Measurements from ENCODE around the gene CEMIP2.
A peak's percentile ranks its signal among the peaks of the same experiment; 100 is the strongest.

Gene CEMIP2

DNA sequence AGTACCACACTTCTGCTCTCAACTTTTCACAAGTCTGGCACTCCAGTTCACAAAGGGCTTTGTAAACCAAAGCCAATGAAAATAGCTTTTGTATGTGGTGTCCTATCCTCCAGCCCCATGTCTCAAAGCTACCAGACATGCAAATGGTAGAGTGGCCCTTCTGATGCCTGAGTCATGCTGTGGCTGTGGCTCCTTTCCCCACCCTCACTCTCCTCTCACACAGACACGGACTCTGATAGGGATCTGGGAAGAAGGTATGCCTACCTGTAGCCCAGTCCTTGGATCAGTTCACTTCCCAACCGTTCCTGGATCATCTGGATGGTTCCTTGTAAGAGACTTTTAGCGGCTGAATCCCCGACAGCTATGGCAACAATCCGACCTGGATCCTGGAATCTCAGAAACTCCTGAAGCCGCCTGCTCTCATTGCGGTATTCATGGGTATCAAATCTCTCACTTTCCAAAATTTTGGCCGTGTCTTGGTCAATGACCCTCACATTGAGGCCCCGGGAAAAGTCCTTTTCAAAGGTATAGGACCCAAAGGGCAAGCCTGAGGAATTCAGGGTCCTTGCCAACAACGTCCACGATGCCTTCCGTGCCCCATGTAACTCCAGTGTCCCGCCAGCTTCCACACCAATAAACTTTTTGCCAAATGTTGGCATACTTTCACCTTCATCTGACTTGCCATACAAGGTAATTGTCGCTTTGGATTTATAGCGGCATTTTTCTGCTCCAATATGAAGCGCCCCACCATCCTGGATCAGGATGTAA lies 23.4 kb downstream of the CEMIP2 start:
- Histone ChIP-seq H3K27ac (ENCODE audit: insufficient read depth in 1 of 2, low read depth in 1 of 2, low read length in 2 of 2, poor library complexity in 1 of 2, severe bottlenecking in 2 of 2) (no peak overlapping the region), H3K4me3 (ENCODE audit: control insufficient read depth in 1 of 7, extremely low read depth in 1 of 7, insufficient read depth in 4 of 7, low read depth in 2 of 7, low read length in 6 of 7) (no peak overlapping the region), H3K27me3 (replicated peaks in 2 of 5; ENCODE audit: control insufficient read depth in 4 of 5, insufficient read depth in 5 of 5, low read length in 4 of 5) (no peaks in the 10 kb centered on the region), H3K36me3 (ENCODE audit: control insufficient read depth in 4 of 4, insufficient read depth in 4 of 4, low read length in 3 of 4) (peaks cover 0 to 7% (median 2%) of the 10 kb centered on the region in 4 experiments), H3K9me3 (ENCODE audit: control extremely low read depth in 1 of 5, control insufficient read depth in 4 of 5, insufficient read depth in 2 of 5, low read depth in 1 of 5, low read length in 4 of 5) (no peaks in the 10 kb centered on the region), H3K4me1 (ENCODE audit: control extremely low read depth in 1 of 4, control insufficient read depth in 4 of 4, insufficient read depth in 4 of 4, low read length in 3 of 4) (peaks cover 18 to 47% (median 26%) of the 10 kb centered on the region in 4 experiments)
- 97% methylated on average over 16 of the region's 16 CpGs for WGBS (ENCODE audit: insufficient coverage)
- POLR2A ChIA-PET, result interaction anchor here (1.0 kb wide), 1 partner anchor 12 kb away, joined by 3 read pairs; no protein-coding TSS in a partner anchor
- DNase-seq, result no peak
- CTCF ChIA-PET, result no interaction called here

DNA sequence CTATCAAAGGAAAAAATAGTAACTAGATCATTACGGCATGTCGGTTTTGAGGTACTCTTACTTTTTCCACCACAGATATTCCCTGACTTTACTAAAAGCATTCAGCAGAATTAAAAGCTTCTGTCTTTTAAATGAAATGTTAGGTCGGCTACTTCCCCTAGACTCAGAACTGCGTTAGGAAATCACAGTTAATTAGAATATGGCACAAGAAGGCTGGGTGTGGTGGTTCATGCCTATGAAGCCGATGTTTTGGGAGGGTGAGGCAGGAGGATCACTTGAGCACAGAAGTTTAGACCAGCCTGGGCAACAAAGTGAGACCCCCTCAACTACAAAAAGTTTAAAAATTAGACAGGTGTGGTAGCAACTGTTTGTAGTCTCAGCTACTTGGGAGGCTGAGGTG lies 24.4 kb downstream of the CEMIP2 start:
- ChIA-PET CTCF (interaction anchor here (1.0 kb wide), 1 partner anchor 23 kb away, joined by 4 read pairs; no protein-coding TSS in a partner anchor), POLR2A (interaction anchor here (1.0 kb wide), 1 partner anchor 13 kb away, joined by 3 read pairs; no protein-coding TSS in a partner anchor)
- peaks cover 18 to 47% (median 26%) of the 10 kb centered on the region in 4 experiments for H3K4me1 ChIP-seq (ENCODE audit: control extremely low read depth in 1 of 4, control insufficient read depth in 4 of 4, insufficient read depth in 4 of 4, low read length in 3 of 4)
- H3K4me3 ChIP-seq (ENCODE audit: control insufficient read depth in 1 of 7, extremely low read depth in 1 of 7, insufficient read depth in 4 of 7, low read depth in 2 of 7, low read length in 6 of 7), result no peak overlapping the region
- 96% methylated on average over 4 of the region's 5 CpGs for WGBS (ENCODE audit: insufficient coverage)
- no peaks in the 10 kb centered on the region for H3K9me3 ChIP-seq (ENCODE audit: control extremely low read depth in 1 of 5, control insufficient read depth in 4 of 5, insufficient read depth in 2 of 5, low read depth in 1 of 5, low read length in 4 of 5)
- H3K27me3 ChIP-seq (replicated peaks in 2 of 5; ENCODE audit: control insufficient read depth in 4 of 5, insufficient read depth in 5 of 5, low read length in 4 of 5), result no peaks in the 10 kb centered on the region
- H3K27ac ChIP-seq (ENCODE audit: insufficient read depth in 1 of 2, low read depth in 1 of 2, low read length in 2 of 2, poor library complexity in 1 of 2, severe bottlenecking in 2 of 2), result no peak overlapping the region
- DNase-seq, result no peak
- peaks cover 0 to 7% (median 2%) of the 10 kb centered on the region in 4 experiments for H3K36me3 ChIP-seq (ENCODE audit: control insufficient read depth in 4 of 4, insufficient read depth in 4 of 4, low read length in 3 of 4)

DNA sequence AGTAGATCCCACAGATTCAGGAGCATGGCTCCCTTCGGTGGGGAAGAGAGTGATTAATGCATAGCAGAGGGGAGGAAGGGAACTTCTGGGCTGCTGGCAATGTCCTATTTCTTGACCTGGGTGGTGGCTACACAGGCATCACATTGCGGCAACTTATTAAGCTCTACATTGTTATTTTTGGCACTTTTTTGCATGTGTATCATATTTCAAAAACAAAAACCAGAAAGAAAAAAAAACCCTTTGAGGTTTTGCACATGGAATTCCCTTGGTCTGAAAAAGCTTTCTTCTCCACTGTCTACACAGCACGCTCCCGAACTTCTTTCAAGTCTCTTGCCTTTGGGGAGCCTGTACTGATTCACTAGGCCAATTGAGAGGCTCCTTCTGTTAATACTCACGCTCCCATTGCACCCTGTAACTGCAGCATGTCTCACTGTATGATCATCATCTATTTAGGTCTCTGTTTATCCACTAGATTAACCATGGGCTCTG lies 25.1 kb downstream of the CEMIP2 start:
- peaks cover 0 to 9% (median 2%) of the 10 kb centered on the region in 4 experiments for H3K36me3 ChIP-seq (ENCODE audit: control insufficient read depth in 4 of 4, insufficient read depth in 4 of 4, low read length in 3 of 4)
- H3K27me3 ChIP-seq (replicated peaks in 2 of 5; ENCODE audit: control insufficient read depth in 4 of 5, insufficient read depth in 5 of 5, low read length in 4 of 5), result no peaks in the 10 kb centered on the region
- WGBS (ENCODE audit: insufficient coverage), result 75% methylated on average over 4 of the region's 5 CpGs
- POLR2A ChIA-PET, result no interaction called here
- H3K9me3 ChIP-seq (ENCODE audit: control extremely low read depth in 1 of 5, control insufficient read depth in 4 of 5, insufficient read depth in 2 of 5, low read depth in 1 of 5, low read length in 4 of 5), result no peaks in the 10 kb centered on the region
- CTCF ChIA-PET, result interaction anchor here (1.0 kb wide), 1 partner anchor 23 kb away, joined by 4 read pairs; no protein-coding TSS in a partner anchor
- H3K27ac ChIP-seq (ENCODE audit: insufficient read depth in 1 of 2, low read depth in 1 of 2, low read length in 2 of 2, poor library complexity in 1 of 2, severe bottlenecking in 2 of 2), result no peak overlapping the region
- peaks cover 14 to 41% (median 22%) of the 10 kb centered on the region in 4 experiments for H3K4me1 ChIP-seq (ENCODE audit: control extremely low read depth in 1 of 4, control insufficient read depth in 4 of 4, insufficient read depth in 4 of 4, low read length in 3 of 4)
- H3K4me3 ChIP-seq (ENCODE audit: control insufficient read depth in 1 of 7, extremely low read depth in 1 of 7, insufficient read depth in 4 of 7, low read depth in 2 of 7, low read length in 6 of 7), result no peak overlapping the region
- DNase-seq, result no peak

DNA sequence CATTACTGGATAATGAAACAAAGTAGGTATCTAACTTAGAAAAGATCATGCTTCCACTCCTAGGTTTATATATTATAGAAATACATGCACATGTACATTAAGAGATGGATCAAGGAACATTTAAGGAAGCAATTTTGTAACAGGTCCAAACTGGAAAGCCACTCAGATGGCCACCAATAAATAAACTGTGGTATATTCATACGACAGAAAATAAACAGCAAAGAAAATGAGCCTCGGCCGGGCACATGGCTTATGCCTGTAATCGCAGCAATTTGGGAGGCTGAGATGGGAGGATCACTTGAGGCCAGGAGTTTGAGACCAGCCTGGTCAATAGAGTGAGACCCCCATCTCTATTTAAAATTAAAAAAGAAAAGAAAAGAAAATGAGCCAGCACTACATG lies 25.6 kb downstream of the CEMIP2 start:
- peaks cover 0 to 9% (median 2%) of the 10 kb centered on the region in 4 experiments for H3K36me3 ChIP-seq (ENCODE audit: control insufficient read depth in 4 of 4, insufficient read depth in 4 of 4, low read length in 3 of 4)
- WGBS (ENCODE audit: insufficient coverage), result no CpG with 5 or more reads among the region's 4 CpGs
- peak overlapping the region; percentile 13 to 77 for H3K27ac ChIP-seq (ENCODE audit: insufficient read depth in 1 of 2, low read depth in 1 of 2, low read length in 2 of 2, poor library complexity in 1 of 2, severe bottlenecking in 2 of 2)
- no peaks in the 10 kb centered on the region for H3K9me3 ChIP-seq (ENCODE audit: control extremely low read depth in 1 of 5, control insufficient read depth in 4 of 5, insufficient read depth in 2 of 5, low read depth in 1 of 5, low read length in 4 of 5)
- H3K4me3 ChIP-seq (ENCODE audit: control insufficient read depth in 1 of 7, extremely low read depth in 1 of 7, insufficient read depth in 4 of 7, low read depth in 2 of 7, low read length in 6 of 7), result peak overlapping the region in 1 of 7 experiments; percentile 66
- peaks cover 9 to 35% (median 17%) of the 10 kb centered on the region in 4 experiments for H3K4me1 ChIP-seq (ENCODE audit: control extremely low read depth in 1 of 4, control insufficient read depth in 4 of 4, insufficient read depth in 4 of 4, low read length in 3 of 4)
- ChIA-PET CTCF (interaction anchor here (1.0 to 1.4 kb wide), 2 partner anchors 56 to 138 kb away, joined by 3 read pairs; no protein-coding TSS in a partner anchor), POLR2A (no interaction called here)
- no peaks in the 10 kb centered on the region for H3K27me3 ChIP-seq (replicated peaks in 2 of 5; ENCODE audit: control insufficient read depth in 4 of 5, insufficient read depth in 5 of 5, low read length in 4 of 5)
- no peak for DNase-seq

DNA sequence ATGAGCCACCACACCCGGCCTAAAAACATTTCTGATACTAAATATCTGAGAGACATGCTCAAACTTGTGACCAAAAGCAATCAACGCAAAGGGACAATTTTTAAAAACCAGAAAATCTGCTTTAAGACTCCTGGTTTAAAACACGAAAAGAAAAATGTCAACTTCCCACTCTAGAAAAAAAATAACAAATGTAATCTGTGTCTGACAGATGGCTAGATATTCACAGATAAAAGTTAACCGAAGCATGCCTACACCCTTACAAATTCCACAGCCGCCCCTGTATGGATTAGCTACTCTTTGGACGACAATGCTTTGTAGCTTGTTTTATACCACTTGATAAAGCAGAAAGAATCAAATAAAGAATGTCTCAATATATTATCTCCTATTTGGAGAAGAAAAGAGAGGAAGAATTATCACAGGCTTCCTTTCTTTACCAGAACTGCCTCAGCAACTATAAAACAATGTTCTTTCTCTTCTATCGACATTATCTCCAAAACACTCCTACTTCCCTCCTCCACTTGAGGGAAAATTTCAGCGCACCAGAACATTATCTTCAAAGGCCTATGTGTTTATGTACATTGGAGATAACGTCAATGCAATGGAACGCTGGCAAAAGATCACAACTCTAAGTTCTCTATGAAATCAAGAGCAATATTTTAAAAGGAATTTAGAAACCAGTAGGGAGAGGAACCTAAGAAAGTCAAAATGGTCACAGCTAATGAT lies 26.2 kb downstream of the CEMIP2 start:
- 58% methylated on average over 2 of the region's 10 CpGs for WGBS (ENCODE audit: insufficient coverage)
- ChIA-PET CTCF (interaction anchor here (1.0 to 1.4 kb wide), 2 partner anchors 56 to 138 kb away, joined by 3 read pairs; no protein-coding TSS in a partner anchor), POLR2A (no interaction called here)

DNA sequence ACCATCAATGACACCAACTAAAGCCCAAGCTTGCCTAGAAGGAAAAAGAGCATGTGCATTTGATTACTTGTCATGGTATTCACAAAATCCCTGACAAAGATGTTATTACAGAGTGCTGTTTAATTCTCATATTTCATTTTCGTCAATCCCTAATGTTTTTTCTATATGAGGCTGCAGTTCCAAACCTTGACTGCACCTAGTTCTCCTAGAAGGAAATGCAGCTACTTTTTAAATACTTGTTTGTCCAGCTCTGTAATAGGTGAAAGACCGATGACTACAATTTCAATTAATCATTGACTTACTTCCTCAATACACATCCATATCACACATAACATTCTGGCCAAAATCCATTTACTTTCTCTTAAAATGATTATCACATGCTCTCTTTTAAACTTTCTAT lies 28.1 kb downstream of the CEMIP2 start:
- peak in 2 of 3 donors; percentile 13 to 50 for DNase-seq
- Histone ChIP-seq H3K36me3 (ENCODE audit: control insufficient read depth in 4 of 4, insufficient read depth in 4 of 4, low read length in 3 of 4) (peaks cover 0 to 18% (median 3%) of the 10 kb centered on the region in 4 experiments), H3K9me3 (ENCODE audit: control extremely low read depth in 1 of 5, control insufficient read depth in 4 of 5, insufficient read depth in 2 of 5, low read depth in 1 of 5, low read length in 4 of 5) (no peaks in the 10 kb centered on the region), H3K4me1 (ENCODE audit: control extremely low read depth in 1 of 4, control insufficient read depth in 4 of 4, insufficient read depth in 4 of 4, low read length in 3 of 4) (peaks cover 3 to 22% (median 11%) of the 10 kb centered on the region in 4 experiments), H3K4me3 (ENCODE audit: control insufficient read depth in 1 of 7, extremely low read depth in 1 of 7, insufficient read depth in 4 of 7, low read depth in 2 of 7, low read length in 6 of 7) (no peak overlapping the region), H3K27me3 (replicated peaks in 2 of 5; ENCODE audit: control insufficient read depth in 4 of 5, insufficient read depth in 5 of 5, low read length in 4 of 5) (no peaks in the 10 kb centered on the region), H3K27ac (ENCODE audit: insufficient read depth in 1 of 2, low read depth in 1 of 2, low read length in 2 of 2, poor library complexity in 1 of 2, severe bottlenecking in 2 of 2) (no peak overlapping the region)
- 62% methylated on average over 2 of the region's 2 CpGs for WGBS (ENCODE audit: insufficient coverage)
- POLR2A ChIA-PET, result no interaction called here
- CTCF ChIA-PET, result interaction anchor here (1.0 to 1.9 kb wide), 4 partner anchors 12 to 26 kb away, joined by 3 to 8 read pairs (median 6); no protein-coding TSS in a partner anchor

More for the DNA sequence above, 26.2 kb downstream of the CEMIP2 start:
- DNase-seq, result peak; percentile 57 to 78 (median 58)
- H3K27ac ChIP-seq (ENCODE audit: insufficient read depth in 1 of 2, low read depth in 1 of 2, low read length in 2 of 2, poor library complexity in 1 of 2, severe bottlenecking in 2 of 2), result peak overlapping the region; percentile 13 to 77
- H3K27me3 ChIP-seq (replicated peaks in 2 of 5; ENCODE audit: control insufficient read depth in 4 of 5, insufficient read depth in 5 of 5, low read length in 4 of 5), result no peaks in the 10 kb centered on the region
- H3K4me3 ChIP-seq (ENCODE audit: control insufficient read depth in 1 of 7, extremely low read depth in 1 of 7, insufficient read depth in 4 of 7, low read depth in 2 of 7, low read length in 6 of 7), result peak overlapping the region in 5 of 7 experiments; percentile 11 to 66 (median 50)
- H3K9me3 ChIP-seq (ENCODE audit: control extremely low read depth in 1 of 5, control insufficient read depth in 4 of 5, insufficient read depth in 2 of 5, low read depth in 1 of 5, low read length in 4 of 5), result no peaks in the 10 kb centered on the region
- peaks cover 0 to 9% (median 2%) of the 10 kb centered on the region in 4 experiments for H3K36me3 ChIP-seq (ENCODE audit: control insufficient read depth in 4 of 4, insufficient read depth in 4 of 4, low read length in 3 of 4)
- peaks cover 5 to 29% (median 12%) of the 10 kb centered on the region in 4 experiments for H3K4me1 ChIP-seq (ENCODE audit: control extremely low read depth in 1 of 4, control insufficient read depth in 4 of 4, insufficient read depth in 4 of 4, low read length in 3 of 4)

Data from common myeloid progenitor, CD34-positive (primary cell).